D341Med (cell line): Measurements from ENCODE around the gene PRPF38B.
A peak's percentile ranks its signal among the peaks of the same experiment; 100 is the strongest.
"Not testable (repeated sequence)": the region's sequence is repeated elsewhere in the genome, so short reads cannot be mapped to it uniquely, and the experiment has no call there.

Experiments
- DNase-seq: peaks from one replicate; pipeline ENCODE4 v3.0.0; 2012; ENCODE audit warnings: low spot score

The PRPF38B gene

GRCh38 chr1:108681701-108682100, 10.4 kb upstream of the PRPF38B start:
- not testable (repeated sequence) for DNase-seq

DNA sequence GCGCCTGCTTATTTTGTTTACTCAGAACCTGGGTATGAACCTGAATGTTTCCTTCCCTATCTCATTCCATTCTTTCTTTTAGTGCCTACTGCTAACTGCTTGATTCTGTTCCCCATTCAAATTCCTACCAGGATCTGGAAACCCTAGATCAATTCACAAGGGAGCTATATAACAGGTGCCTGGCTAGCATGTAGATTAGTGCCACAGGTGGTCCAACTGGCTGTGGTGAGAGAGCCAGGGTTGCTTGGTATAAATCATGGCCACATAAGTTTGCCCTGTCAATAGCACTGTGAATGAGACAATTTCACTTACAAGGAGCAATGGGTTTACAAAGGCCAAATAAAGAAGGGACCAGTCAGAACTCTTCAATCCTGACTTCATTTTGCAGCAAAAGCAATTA, 6.6 kb upstream of the PRPF38B start:
- DNase-seq = no peak

DNA sequence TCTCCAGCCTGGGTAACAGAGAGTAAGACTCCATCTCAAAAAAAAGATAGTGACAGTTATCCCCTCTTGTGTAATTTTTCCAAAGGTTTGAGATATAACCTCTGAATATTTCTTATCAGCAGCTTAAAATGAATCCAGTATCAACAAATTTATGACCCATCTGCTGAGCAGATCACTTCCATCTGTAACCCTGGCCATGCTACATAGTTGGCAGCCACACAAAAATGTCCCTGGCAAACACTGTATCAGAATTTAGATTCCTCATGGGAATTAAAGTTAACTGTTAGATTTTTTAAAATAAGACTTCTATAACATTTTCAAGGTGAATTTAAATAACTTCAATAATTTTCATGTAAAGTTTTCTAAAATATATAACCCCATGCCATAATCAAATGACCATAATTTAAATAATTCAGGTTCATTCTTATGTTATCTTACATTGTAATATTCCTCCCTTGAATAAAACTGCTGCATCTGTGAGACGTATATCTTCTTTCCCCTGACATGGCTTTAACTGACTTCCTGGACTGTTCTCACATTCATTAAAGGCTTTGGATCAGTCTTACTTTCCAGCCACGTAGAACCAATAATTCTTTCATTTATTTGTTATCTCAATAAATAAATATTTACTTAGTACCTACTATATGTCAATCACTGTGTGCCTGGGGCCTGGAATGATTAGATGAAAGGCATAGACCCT, 5.3 kb upstream of the PRPF38B start:
- no peak for DNase-seq

GRCh38 chr1:108691128-108691941, 775 bp upstream of the PRPF38B start:
- DNase-seq = peak; percentile 20

GRCh38 chr1:108692724-108693655, 880 bp downstream of the PRPF38B start:
- DNase-seq = peak; percentile 58

- DNase-seq = no peak
These were observed 3.4 kb downstream of the PRPF38B start for GRCh38 chr1:108695535-108695934.

DNA sequence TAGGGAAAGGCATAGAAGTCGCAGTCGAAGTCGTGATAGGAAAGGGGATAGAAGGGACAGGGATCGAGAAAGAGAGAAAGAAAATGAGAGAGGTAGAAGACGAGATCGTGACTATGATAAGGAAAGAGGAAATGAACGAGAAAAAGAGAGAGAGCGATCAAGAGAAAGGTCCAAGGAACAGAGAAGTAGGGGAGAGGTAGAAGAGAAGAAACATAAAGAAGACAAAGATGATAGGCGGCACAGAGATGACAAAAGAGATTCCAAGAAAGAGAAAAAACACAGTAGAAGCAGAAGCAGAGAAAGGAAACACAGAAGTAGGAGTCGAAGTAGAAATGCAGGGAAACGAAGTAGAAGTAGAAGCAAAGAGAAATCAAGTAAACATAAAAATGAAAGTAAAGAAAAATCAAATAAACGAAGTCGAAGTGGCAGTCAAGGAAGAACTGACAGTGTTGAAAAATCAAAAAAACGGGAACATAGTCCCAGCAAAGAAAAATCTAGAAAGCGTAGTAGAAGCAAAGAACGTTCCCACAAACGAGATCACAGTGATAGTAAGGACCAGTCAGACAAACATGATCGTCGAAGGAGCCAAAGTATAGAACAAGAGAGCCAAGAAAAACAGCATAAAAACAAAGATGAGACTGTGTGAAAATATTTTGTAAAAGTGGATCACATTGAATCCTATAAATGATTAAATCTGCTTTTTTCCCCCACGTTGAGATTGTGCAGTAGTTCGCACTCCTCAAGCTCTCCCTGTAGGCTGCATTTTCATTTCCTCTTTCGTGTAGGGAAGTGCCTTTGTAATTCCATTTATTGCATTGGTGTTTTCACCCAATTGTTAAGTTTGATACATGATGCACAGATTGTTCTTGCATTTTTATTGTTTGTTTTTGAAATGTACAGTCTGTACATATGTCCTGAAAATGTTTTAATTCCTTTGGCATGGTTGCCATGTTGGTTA, 7.5 kb downstream of the PRPF38B start:
- DNase-seq = no peak

GRCh38 chr1:108701176-108701849, 9.2 kb downstream of the PRPF38B start:
- DNase-seq = no peak

GRCh38 chr1:108702109-108702508, 10.0 kb downstream of the PRPF38B start:
- not testable (repeated sequence) for DNase-seq

DNA sequence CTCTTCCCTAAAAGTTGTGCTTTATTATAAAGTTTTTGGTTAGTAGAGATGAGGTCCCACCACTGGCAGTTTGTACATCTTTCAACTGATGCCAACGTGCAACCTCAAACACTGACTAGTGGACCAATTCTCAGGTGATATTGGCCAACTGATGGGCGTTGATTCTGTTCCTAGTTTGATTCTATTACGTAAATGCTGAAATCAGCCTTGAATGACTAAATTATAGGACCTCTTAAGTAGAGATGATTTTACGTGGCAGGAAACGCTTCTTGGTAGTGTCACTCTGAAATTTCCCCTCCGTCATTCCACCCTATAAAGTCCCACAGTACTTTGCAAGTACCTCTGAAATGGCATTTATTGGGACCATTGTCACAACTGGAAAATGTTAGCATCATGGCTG, 11.8 kb downstream of the PRPF38B start:
- no peak for DNase-seq

- no peak for DNase-seq
These were observed 12.4 kb downstream of the PRPF38B start for GRCh38 chr1:108704496-108704895.

- no peak for DNase-seq
These were observed 14.5 kb downstream of the PRPF38B start for GRCh38 chr1:108706643-108707042.

DNA sequence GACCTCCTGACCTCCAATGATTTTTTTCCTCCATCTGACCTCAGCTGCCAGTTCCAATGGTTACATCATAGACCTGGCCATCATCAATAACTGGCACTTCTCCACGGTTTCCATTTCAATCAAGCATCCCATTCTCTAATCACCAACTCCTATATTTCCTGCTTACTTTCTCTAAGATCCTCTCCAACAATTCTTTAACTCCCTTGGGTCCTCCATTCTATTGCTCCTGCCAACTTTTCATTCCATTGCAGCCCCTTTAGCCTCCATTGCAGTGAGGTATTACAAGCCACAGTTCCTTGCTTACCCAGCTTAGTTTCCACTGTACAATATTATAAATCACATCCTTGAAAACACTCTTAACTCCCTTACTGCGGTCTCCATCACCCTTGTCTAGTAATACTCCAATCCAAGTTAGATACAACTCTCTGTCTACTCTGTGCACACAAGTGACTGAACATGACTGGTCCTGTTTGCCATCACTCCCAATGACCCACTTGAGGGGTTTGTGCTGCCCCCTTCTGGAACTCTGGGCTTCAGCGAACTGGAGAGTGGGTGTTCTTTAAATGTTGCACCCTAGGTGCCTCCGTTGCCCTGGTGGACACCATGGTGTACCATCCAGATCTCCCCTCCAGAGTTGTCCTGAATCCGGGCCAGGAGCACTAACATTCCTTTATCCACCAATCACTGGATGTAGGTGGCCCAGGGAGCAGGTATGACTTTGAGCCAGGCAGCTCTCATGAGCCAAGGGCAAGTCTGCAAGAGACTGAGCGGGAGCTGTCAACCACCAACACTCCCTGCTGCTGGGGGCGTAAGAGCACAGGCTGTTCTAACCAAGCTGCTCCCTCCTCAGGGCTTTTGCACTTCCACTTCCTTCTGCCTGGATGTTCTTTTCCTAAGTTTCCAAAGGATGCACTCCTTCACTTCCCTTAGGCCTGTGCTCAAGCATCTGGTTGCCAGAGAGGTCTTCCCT, 16.9 kb downstream of the PRPF38B start:
- DNase-seq = peak; percentile 29

GRCh38 chr1:108712606-108713150, 20.6 kb downstream of the PRPF38B start, which contains the start of gene FNDC7:
Gene FNDC7 (plus strand): TSS chr1:108712908. CDS start chr1:108712934, 26 bp downstream.
- DNase-seq = no peak

DNA sequence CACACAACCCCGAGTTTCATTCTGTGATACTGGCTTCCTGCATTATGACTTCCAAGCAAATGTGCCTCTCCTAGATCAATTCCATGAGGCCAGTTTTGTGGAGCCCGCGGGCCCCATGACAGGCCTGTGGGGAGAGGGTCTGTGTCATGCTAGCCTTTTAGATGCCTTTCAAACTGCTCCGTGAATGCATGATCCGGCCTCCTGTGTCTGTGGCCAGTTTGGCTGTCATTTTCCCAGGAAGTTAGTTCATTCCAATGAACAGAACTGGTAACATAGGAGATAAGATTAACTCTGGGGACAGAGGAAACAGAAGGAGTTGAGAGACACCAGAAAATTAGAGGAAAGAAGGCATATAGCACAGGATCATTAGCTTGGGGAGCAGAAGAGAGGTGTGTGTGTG, 23.8 kb downstream of the PRPF38B start:
- DNase-seq = no peak

DNA sequence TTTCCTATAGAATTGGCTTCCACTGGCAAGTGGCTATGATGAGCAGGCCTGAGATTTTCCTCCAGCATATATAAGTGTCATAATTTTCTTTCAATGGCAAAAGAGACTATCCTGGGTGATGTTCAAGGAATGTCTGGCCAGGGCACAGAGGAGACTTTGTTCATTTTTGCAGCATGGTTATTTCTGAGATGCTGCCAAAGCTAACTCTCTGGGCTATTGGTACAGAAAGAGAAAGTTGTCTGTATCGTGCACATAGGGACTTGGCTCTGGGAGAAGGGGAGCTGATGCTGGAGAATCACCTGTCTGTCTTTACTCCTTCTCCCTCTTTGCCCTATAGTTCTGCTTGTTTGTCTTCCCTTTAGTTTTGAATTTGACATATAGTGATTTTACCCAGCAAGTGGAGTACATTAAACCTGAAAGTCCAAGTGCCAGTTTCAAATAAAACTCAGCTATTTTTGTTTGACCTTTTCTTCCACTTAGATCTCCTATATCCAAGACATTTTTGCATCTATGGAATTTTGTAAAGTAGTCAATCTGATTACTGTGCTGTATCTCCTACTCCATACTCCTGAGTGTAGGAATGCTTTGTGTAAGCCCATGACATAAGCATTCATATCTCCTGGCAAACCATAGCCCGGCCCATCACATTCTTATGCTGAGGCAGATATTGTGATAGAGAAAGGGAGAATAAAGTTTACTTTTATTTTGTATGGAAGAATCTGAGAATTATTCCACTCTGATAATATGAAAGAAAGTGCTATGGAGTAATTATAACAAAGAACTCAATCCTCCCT, 24.5 kb downstream of the PRPF38B start:
- DNase-seq = no peak

DNA sequence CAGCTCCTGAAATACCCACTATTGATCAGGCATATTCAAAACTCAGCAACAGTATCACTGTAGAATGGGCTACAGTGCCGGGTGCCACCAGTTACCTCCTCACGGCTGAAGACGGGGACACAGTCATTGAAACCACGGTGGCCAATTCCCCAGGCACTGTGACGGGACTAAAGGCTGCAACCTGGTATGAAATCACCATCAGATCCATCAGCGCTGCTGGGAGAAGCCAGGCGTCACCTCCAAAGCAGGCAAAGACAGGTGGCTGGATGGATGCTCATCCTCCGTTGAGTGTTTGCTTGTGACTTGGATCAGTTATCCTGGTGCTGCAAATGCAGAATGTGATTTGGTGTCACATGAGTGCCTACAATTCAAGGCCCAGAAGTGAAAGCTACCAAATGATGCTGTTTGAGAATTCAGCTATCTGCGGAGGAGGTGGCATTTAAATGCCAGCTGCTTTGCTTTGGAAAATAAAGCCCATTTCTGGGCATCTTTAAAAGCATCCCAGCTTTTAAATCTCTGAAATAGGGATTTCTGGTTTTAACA, 25.7 kb downstream of the PRPF38B start:
- DNase-seq = no peak
